HG03135 (cell line): ENCODE measurements around the gene BUD23.
A peak's percentile ranks its signal among the peaks of the same experiment; 100 is the strongest.

Experiments
- ATAC-seq: cut with Tn5 transposase; IDR thresholded peaks from one replicate; pipeline ENCODE4 v1.9.1; 2021; ENCODE audit warnings: mild to moderate bottlenecking, moderate library complexity; ENCODE audit not compliant: unreplicated experiment

The BUD23 gene

DNA sequence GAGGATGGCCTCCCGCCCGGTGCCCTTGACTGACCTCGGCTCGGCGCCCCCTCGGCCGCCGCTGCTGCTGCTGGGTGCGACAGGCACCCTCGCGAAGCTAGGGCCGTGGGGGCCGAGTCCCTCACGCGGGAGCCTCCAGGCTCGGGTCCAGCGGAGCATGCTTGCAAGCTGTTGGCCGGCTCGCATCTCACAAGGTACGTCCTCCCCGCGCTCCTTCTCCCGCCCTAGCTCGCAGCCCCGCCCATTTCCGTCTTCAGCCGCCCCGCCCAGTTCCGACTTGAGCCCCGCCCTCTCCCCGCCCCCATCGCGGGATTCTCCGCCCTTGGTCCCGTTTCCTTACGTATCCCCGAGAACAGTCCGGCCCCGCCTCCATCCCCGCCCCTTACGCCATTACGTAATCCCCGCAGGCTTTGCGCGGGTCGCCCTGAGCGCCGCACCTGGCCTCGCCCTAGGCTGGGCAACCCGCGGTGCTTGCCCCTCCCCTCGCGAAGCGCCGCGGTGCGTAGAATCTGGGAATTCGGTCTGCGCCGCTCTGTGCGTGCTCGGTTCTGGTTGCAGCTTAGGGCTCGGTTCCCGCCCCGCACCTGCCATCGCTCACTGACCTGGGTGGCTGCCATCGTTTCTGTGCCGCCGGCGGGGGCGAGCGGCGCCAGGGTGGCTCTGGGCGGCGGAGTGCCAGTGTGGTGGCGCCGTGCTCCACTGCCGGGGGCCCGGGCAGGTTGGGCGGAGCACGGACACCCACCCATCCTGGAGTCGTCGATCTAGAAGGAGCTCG, 55.4 kb downstream of the BUD23 start, which contains the start of gene ABHD11:
TSS of gene ABHD11 (minus strand) at position 191 of the 775 bp plus-strand sequence. CDS start at position 159, 32 bp downstream.
- peak; percentile 83 for ATAC-seq

DNA sequence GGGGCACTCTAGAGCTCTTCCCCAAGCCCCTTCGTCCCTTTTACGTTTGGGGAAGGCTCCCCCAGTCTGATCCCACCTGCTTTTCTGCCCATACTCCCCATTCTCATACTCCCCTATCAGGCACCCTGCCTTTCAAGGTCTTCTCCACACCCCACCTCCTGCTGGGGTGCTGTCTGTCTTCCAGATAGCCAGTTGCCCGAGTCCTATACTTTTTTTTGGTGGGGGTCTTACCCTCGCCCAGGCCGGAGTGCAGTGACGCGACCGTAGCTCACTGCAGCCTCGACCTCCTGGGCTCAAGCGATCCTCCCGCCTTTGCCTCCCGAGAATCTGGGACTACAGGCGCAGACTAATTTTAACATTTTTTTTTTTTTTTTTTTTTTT, 56.0 kb downstream of the BUD23 start:
- no peak for ATAC-seq

DNA sequence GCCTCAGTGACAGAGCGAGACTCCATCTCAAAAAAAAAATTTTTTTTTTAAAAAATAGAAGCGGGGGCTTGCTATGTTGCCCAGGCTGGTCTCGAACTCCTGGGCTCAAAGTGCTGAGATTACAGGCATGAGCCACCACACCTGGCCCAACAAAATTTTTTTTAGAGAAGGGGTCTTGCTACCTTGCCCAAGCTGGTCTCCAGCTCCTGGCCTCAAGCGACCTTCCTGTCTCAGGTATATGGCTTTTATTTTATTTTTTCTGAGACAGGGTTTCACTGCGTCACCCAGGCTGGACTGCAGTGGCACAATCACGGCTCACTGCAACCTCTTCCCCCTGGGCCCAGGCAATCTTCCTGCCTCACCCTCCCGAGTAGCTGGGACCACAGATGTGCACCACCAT, 56.8 kb downstream of the BUD23 start:
- no peak for ATAC-seq

DNA sequence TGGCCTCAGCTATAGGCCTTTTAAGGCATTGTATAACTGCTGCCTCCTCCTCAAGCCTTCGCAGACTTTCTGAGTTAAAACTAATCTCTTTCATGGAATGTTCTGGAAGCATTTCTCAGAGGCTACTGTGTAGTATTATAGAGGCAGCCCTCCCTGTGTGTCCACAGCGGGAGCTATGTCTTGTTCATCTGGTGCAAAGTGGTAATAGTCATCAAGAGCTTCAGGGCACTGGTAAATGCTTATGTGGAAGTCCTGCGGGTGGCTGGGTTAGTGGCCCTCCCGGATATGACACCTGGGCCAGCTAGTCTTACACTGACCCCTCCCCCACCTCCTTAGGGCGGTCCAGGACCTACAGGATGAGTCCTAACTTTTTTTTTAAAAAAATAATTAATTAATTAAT, 57.4 kb downstream of the BUD23 start:
- no peak for ATAC-seq

DNA sequence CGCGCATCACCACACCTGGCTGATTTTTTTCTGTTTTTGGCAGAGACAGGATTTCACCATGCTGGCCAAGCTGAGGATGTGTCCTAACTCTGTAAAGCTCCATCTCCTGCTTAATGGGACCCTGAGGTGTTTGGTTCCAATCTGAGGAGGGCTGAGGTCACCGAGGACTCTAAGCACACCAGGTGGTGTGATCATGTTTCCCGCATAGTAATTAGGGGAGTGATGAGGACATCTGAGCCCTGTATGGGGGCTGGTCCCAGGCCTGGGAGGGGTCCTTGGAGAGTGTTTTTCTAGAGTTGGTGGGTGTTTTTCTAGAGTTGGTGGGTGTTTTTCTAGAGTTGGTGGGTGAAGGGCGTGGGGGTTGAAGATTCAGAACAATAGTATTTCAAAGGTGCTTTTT, 58.2 kb downstream of the BUD23 start:
- no peak for ATAC-seq

DNA sequence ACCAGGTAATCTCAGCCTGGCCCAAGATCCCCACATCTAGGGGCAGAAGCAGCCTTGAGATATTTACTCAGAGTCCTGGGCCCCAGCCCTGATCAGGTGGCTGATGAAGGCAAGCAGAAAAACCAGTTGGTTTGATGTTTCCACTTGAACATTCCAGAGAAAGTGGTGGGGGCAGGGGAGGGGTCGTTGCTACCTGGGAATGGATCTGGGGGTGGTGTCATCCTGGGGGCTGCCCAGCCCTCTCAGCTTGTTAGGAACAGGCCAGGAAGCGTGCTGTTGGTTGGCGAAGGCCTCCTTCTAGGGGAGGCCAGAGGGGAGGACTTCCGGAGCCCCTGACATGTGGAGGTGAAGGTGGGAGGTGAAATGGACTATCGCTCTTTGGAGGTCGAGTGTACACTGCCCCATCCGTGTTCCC, 58.9 kb downstream of the BUD23 start:
- ATAC-seq: no peak

DNA sequence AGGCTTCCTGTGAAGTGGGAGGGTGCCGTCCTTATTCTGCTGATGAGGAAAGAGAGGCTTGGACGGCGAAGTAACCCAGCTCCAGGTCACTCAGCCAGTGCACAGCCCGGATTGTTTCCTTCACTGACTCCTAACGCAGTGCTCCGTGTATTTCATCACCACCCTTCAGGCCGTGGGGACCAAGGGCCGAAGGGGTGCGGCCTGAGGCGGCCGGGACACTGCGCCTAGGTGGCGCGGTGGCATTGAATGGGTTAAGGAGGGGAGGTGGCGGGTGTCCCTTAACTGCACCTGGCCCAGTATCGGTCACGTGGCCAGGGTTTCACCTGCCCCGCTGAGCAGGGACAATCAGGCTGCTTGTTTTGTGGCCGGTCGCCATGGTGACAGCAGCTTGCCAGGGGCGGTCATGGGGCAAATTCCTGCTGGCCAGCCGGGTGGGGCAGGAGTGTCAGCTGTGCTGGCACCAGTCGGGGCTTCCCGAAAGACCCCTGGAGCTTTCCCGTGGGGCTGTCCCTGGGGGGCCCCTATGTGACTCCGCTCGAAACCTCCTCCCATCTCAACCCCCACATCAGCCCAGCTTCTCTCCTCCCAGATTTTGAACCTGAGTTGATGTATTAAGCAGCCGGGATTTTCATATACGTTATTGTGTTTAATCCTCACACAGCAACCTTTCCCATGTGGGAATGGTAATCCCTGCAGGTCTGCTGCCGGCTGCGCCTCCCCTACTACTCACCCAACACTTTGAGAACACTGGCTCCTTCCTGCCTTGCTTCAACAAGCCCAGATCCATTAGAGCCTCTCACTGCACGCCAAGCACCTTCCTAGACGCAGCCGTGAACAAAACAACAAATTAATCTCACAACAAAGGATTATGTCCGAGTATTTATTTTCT, 59.6 kb downstream of the BUD23 start:
- ATAC-seq: no peak

DNA sequence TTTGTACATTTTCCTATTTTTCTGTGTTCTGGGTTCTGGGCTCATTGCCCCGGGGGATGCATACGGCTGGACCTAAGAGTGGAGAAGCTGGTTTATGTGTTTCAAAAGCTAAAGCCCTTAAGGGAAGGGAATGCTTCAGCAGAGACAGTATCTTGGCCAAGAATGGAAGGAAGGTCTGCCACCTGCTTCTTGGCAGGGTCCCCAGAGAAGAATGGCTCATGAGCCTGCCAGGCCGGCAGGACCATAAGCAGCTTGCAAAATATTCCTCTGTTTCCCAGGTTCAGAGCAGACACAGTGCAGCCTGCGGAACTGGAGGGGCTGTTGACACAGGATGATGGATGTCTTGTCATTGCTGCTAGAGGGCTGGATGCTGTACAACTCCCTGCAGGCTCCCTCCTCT, 63.0 kb downstream of the BUD23 start:
- ATAC-seq: no peak
